Gastrocnemius medialis (tissue), 4 donors: ENCODE measurements around the gene ZBTB1. TPM values are rescaled to one million over a fixed set of nuclear protein-coding genes. Genes with fewer than 3 reads are reported as not detected.
A peak's percentile ranks its signal among the peaks of the same experiment; 100 is the strongest.

Experiments
- ATAC-seq, 2 donors: fragments of 150-250 bp; one replicate each; pipeline ENCODE4 v1.9.1; 2016
- DNase-seq, 2 donors: peaks; one replicate each; pipeline ENCODE4 v3.0.0-alpha.2; 2019
- H3K27ac ChIP-seq, 4 donors: fragments of 200-600 bp; sonication (generic); 1 replicate in 1 of 4; 2 replicates in 3 of 4; pipeline ENCODE4 v1.5.1; 2016 to 2018; ENCODE audit warnings: mild to moderate bottlenecking in 2 of 4, moderate library complexity in 1 of 4
- H3K27me3 ChIP-seq, 3 donors: fragments of 200-600 bp; sonication (generic) in 2 of 3; 1 replicate in 1 of 3; 2 replicates in 2 of 3; pipeline versions ENCODE4 v1.5.1 to v1.6.0; 2016 to 2019; ENCODE audit warnings: mild to moderate bottlenecking in 1 of 3, moderate library complexity in 1 of 3
- H3K36me3 ChIP-seq, 2 donors: fragments of 200-600 bp; sonication (generic) in 1 of 2; one replicate each; pipeline ENCODE4 v1.5.1; 2017 to 2018
- H3K4me1 ChIP-seq, 2 donors: fragments of 200-600 bp; sonication (generic) in 1 of 2; one replicate each; pipeline ENCODE4 v1.5.1; 2016 to 2017; ENCODE audit warnings: mild to moderate bottlenecking in 2 of 2
- H3K4me3 ChIP-seq, 4 donors: fragments of 200-600 bp; sonication (generic) in 3 of 4; 1 replicate in 1 of 4; 2 replicates in 3 of 4; pipeline ENCODE4 v1.5.1; 2016 to 2019; ENCODE audit warnings: mild to moderate bottlenecking in 2 of 4
- H3K9me3 ChIP-seq, 3 donors: fragments of 200-600 bp; sonication (generic) in 2 of 3; 1 replicate in 1 of 3; 2 replicates in 2 of 3; pipeline ENCODE4 v1.5.1; 2016 to 2019
- CTCF ChIP-seq, 5 experiments: fragments of 450-650 bp in 3 of 5; fragments of 200-600 bp in 2 of 5; sonication (generic) in 2 of 5; IDR thresholded peaks in 4 of 5; conservative IDR thresholded peaks in 1 of 5; 1 replicate in 4 of 5; 2 replicates in 1 of 5; pipeline ENCODE4 v1.5.1; 2016 to 2019; ENCODE audit warnings: antibody characterized with exemption in 5 of 5, mild to moderate bottlenecking in 3 of 5, moderate library complexity in 3 of 5
- POLR2A ChIP-seq, 2 donors: fragments of 450-650 bp; IDR thresholded peaks; one replicate each; pipeline ENCODE4 v1.6.1; 2017; ENCODE audit warnings: antibody characterized with exemption in 2 of 2, mild to moderate bottlenecking in 2 of 2, moderate library complexity in 2 of 2
- in situ Hi-C, 4 donors: fragments of 200-750 bp; cut with MboI; loops; one replicate each; pipeline versions ENCODE4 v1.15.0 to v1.8.0; 2017; ENCODE audit warnings: low sequenced_read_pairs in 4 of 4
- intact Hi-C: fragments of 100-400 bp; cut with DNase I; formaldehyde crosslinking; loops from one replicate; pipeline ENCODE4 v1.15.1; 2023; ENCODE audit warnings: low total_unique reads
- total RNA-seq, 4 donors: library from RNA; depleted of rRNA; stranded (reverse); fragments of >200 nt; gene quantifications; one replicate each; pipeline versions ENCODE4 v1.1.0 to v1.2.3, GENCODE V29; 2016

ZBTB1 gene
- total RNA-seq, 4 donors from 2014 or later: 36.9 to 49.2 (median 38.0) TPM

DNA sequence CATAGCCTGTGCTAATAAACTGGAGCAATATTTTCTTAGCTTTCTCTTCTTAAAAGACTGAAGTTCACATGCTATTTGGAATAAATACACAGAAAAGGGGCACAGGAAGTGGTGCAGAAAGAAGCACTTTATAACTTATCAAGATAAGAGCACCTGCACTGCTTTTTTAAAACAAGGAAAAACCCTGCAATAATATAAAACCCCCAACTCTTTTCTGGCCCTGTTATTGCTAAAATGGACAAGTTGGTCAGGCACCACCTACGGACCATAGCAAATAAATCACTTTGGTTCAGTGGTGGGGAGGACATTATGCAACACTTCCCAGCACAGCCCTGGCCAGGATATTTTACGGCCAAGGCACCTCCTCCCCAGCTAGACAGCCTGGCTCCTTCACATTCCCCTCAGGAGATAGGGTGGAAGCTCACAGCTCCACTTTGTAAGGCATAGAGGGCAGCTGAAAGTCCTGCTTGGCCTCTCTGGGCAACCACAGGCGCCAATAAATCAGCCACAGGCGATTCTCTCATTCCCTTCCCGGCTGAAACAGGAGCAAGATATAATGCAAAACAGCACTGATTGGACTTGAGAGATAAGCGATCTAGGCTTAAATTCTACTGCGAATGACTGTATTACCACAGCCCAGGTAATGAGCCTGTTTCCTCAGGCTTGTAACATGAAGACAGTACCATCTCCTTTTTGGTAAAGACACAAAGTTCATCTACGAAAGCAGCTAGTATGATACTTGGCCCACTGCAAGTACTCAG, 3.0 kb upstream of the ZBTB1 start:
- intact Hi-C loops (loop anchor here (5.0 to 10.0 kb wide), 3 partner anchors 279 to 859 kb away; partner anchors contain the start of genes CHURC1 and WDR89), in situ Hi-C loops (no loop called here)
- peak overlapping the region; percentile 75 to 94 (median 86) for H3K4me3 ChIP-seq

DNA sequence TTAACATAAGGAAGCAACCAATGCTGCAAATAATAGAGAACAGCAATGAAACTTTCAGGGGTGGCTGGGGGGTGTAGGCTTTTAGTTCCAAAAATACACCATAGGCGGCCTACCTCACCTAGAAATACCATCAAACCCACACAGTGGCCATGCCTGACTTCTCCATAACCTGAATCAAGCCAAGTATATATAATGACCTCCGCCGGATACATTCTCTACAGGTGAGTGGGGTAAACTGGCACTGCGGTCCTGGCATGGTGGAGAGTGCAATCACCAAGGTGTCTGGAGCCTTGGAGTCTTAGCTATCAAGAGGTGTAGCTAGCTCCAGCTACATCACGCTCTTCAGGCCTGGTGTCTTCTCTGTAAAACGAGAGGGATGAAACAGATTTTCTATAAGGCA, 2.1 kb upstream of the ZBTB1 start:
- peaks cover 55 to 56% of the 10 kb centered on the region in 2 donors for H3K4me1 ChIP-seq
- no peak for ATAC-seq

More for the DNA sequence above, 3.0 kb upstream of the ZBTB1 start:
- Histone ChIP-seq H3K4me1 (peaks cover 47 to 54% of the 10 kb centered on the region in 2 donors), H3K27me3 (no peaks in the 10 kb centered on the region), H3K9me3 (no peaks in the 10 kb centered on the region), H3K36me3 (no peaks in the 10 kb centered on the region), H3K27ac (peak overlapping the region; percentile 97 to 99 (median 98))
- TF ChIP-seq POLR2A (IDR thresholded peaks at IDR 0.05): peak; percentile 26 to 47
- TF ChIP-seq CTCF (IDR thresholded peaks at IDR 0.05 in 4 of 5, conservative IDR thresholded peaks at IDR 0.05 in 1 of 5): peak in 1 of 5 experiments; percentile 3
- ATAC-seq (peak; percentile 20 to 26), DNase-seq (peak; percentile 58 to 82)

GRCh38 chr14:64502887-64503433, 1.6 kb upstream of the ZBTB1 start:
- Histone ChIP-seq H3K4me1 (peaks cover 55 to 56% of the 10 kb centered on the region in 2 donors), H3K9me3 (no peaks in the 10 kb centered on the region), H3K4me3 (peak overlapping the region; percentile 75 to 94 (median 86)), H3K36me3 (no peaks in the 10 kb centered on the region), H3K27me3 (no peaks in the 10 kb centered on the region), H3K27ac (peak overlapping the region; percentile 97 to 99 (median 98))
- intact Hi-C loops: loop anchor here (5.0 to 10.0 kb wide), 3 partner anchors 281 to 861 kb away; partner anchors contain the start of genes CHURC1 and WDR89
- in situ Hi-C loops: no loop called here
- TF ChIP-seq CTCF (IDR thresholded peaks at IDR 0.05 in 4 of 5, conservative IDR thresholded peaks at IDR 0.05 in 1 of 5) (no peak), POLR2A (IDR thresholded peaks at IDR 0.05) (no peak)
- DNase-seq (peak in 1 of 2 donors; percentile 26), ATAC-seq (peak; percentile 0)

More for the DNA sequence above, 2.1 kb upstream of the ZBTB1 start:
- H3K4me3 ChIP-seq: peak overlapping the region; percentile 75 to 94 (median 86)
- TF ChIP-seq CTCF (IDR thresholded peaks at IDR 0.05 in 4 of 5, conservative IDR thresholded peaks at IDR 0.05 in 1 of 5) (no peak), POLR2A (IDR thresholded peaks at IDR 0.05) (no peak)
- no peak for DNase-seq
- peak overlapping the region; percentile 97 to 99 (median 98) for H3K27ac ChIP-seq
- in situ Hi-C loops (no loop called here), intact Hi-C loops (loop anchor here (5.0 to 10.0 kb wide), 3 partner anchors 280 to 860 kb away; partner anchors contain the start of genes CHURC1 and WDR89)
- no peaks in the 10 kb centered on the region for H3K27me3 ChIP-seq
- H3K36me3 ChIP-seq: no peaks in the 10 kb centered on the region
- no peaks in the 10 kb centered on the region for H3K9me3 ChIP-seq

- peak; percentile 39 to 47 for ATAC-seq
- Histone ChIP-seq H3K4me1 (peaks cover 56 to 59% of the 10 kb centered on the region in 2 donors), H3K36me3 (no peaks in the 10 kb centered on the region), H3K9me3 (no peaks in the 10 kb centered on the region), H3K27me3 (no peaks in the 10 kb centered on the region), H3K4me3 (peak within 1 kb of the TSS; percentile 75 to 94 (median 86)), H3K27ac (peak within 1 kb of the TSS; percentile 97 to 99 (median 98))
- TF ChIP-seq CTCF (IDR thresholded peaks at IDR 0.05 in 4 of 5, conservative IDR thresholded peaks at IDR 0.05 in 1 of 5) (peak in 1 of 5 experiments; percentile 10), POLR2A (IDR thresholded peaks at IDR 0.05) (peak; percentile 93 to 94)
- in situ Hi-C loops (no loop called here), intact Hi-C loops (loop anchor here (2.0 to 10.0 kb wide), 4 partner anchors 115 to 861 kb away; partner anchors contain the start of genes CHURC1, MTHFD1 and WDR89)
- DNase-seq: peak; percentile 83 to 93
Measured at GRCh38 chr14:64503434-64504309, 898 bp upstream of the ZBTB1 start, which contains the start of gene ZBTB25. ZBTB25 (minus strand) TSS chr14:64503838; CDS start chr14:64490533, 13,305 bp downstream.
